GM19438 (cell line): Measurements from ENCODE around the gene NUDT12.

ENCODE experiments used
- ATAC-seq: cut with Tn5 transposase; IDR thresholded peaks from one replicate; pipeline ENCODE4 v1.9.1; 2021; ENCODE audit warnings: low read depth; ENCODE audit not compliant: unreplicated experiment

NUDT12 gene

DNA sequence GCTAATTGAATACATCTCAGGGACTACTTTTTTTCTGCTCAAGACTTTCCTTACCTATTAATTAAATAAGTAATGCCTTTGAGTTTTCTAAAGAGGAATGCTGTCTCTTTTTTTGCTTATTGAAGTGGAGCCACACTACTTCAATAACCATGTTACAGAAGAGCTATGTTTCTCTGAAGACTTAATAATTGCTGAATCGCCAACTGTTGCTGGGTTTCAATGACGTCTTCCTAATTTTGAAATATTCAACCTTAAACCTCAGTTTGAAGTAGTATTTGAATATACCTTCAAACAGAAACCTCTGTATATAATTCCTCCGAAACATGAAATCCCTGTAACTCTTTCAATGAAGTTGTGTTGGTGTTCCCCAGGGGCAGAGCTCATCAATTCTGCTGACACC lies 21.0 kb downstream of the NUDT12 start:
- no peak for ATAC-seq

DNA sequence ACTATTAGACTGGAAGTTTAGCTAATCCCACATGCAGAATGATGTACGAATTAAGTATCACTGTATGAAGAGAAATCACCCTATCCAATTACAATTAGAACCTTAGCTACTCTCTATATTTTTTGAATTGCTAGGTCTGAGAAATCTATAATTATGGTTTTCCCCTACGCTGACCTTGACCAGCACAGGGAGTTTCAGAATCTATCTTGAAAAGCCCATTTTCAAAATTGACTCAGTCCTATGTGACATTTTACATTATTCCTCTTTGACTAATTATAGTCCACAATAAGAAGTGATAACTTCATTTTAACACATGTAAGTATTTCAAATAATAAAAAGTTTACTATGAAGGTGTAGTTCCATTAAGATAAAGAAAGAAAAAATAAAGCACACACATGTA lies 21.5 kb downstream of the NUDT12 start:
- ATAC-seq, result no peak

DNA sequence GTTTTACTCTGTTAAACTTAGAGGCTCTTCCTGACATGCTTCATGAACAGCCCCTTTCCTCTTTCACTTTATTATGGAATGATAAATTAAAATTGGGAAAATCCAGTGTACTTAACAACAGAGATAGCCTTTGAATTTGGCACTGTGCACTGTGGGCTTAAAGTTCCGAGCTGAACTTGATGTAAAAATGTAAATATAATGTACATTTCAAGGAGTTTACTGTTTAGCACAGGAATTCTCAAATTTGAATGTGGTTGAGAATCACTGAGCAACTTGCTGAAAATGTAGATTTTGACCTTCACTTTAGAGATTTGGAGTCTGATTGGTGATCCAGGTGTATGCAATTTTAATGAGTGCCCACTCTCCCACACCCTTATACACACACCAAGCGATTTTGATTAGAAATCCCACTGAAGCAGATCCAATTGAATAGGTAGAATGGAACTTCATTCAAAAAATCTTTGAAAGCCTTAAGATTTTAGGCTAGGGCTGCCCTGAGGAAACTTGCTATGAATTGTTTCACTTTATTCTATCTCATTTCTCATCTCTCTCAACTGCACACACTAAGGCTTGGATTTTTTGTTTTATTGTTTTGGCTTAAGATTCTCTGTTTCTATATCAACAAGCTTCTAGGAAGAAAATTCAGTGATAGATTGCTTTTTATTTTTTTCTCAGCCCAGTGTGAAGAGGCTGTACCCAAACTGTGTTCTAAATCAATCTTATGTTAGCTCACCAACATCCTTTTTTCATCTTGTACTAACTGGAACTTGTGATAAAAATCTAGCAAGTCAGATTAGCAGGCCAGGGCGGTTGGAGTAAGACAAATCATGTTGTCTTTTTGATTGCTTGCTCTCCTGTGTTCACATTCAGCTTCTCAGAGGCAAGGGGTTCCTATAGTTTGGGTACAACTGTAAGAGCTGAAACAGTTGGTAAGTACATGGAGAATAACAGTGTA lies 22.9 kb downstream of the NUDT12 start:
- no peak for ATAC-seq

DNA sequence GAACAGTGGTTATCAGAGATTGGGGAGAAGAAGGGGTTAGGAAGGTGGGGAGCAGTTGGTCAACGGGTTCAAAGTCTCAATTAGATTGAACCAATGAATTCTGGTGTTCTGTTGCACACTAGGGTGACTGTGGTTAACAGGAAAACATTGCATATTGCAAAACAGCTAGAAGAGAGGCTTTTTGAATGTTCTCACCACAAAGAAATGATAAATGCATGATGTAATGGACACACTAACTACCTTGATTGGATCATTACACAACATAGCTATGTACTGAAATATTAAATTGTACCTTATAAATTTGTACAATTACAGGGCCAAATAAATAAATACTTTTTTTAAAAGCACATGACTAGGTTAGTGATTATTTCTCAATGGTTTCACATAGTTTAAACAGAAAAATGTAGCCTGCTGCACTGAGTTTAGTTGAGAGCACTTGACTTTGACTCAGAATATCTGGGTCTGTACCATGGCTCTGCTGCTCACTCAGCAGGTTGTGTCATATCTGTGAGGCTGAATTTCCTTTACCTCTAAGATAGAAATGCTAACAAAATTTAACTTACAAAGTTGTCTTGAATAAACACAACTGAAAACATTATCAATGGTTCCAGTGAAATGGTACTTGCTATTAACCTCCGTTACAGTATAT lies 30.4 kb downstream of the NUDT12 start:
- ATAC-seq, result no peak

DNA sequence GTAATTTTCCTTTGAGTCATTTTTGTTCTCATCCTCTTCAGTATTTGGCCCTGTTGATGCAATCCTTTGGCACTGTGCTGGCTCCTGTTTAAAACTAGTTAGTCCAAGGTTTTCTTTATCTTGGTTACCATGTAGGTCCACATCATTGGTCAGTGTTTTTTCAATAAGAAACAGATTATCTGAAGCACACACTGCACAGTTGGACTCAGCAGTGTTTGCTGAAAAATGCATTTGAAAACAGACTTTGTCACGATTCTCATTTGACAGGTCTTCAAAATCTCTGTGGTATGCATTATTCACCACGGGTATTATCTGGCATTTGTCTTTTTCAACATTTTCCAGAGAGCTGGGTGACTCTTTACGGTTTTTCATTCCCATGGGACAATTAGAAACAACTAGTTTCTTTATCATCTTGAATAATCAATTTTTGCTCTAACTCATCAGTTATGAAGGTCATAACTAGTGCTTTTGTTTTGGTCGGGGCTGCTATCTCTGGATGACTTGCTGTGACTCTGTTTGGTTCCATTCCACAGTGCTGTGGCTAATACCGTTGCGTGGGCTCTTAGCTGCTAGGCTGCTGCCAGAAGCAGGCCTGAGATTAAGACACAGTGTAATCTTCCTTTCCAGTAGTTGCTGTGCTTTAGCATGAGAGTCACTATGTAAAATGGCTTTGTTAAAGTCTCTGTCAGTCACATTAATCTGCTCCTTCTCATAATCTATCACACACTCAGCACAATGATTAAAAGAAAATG lies 36.2 kb downstream of the NUDT12 start:
- ATAC-seq, result no peak

DNA sequence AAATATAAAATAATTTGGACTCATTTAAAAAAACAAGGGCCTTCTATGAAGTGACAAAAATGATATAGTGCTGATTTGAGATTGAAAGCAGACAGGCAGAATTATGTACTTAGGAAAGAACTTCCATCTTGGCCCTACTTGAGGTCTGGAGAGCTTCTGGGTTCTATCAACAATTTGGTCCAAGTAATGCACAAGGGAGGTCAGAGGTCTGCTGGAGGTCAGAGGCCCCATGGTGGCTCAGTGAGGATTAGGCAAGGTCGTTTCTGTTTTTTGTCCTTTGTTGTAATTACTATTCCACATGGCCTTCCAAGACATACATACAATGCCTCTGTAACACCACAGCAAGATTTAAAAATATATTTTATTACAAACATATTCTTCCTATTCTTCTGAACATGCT lies 37.2 kb downstream of the NUDT12 start:
- ATAC-seq, result no peak

DNA sequence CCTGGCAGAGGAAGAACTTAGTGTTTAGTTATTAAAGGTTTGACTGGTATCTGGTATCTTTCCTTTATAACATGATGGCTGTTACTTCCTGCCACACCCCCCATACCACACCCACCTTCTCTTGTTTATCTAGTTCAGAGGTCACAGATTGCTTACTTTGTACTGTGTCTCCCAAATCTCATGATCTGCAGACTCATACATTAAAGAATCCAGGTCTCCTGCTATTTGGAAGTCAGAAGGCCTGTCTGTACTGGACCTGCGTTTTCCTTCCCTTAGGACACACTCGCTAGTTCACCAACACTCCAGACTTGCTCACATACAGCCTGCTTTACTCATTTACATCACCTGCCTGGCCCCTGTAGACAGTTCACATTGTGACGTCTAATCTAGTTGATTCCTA lies 39.3 kb downstream of the NUDT12 start:
- ATAC-seq, result no peak

DNA sequence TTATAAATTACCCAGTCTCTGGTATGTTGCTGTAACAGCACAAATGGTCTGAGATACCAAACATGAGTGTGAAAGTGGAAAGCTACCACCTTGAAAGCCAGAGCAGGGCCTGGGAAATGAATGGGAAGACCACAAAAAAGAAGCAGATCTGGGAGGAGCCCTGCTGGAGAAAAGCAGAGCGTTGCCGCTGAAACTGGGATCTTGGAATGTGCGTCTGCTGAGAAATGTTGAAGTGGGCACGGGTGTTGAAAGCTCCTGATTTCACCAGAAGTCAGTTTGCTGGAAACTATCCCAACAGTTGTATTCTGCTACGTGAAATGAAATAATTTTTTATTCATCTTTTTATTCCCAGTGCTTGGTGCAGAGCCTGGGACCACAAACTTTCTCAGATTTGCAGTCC lies 40.0 kb downstream of the NUDT12 start:
- no peak for ATAC-seq

DNA sequence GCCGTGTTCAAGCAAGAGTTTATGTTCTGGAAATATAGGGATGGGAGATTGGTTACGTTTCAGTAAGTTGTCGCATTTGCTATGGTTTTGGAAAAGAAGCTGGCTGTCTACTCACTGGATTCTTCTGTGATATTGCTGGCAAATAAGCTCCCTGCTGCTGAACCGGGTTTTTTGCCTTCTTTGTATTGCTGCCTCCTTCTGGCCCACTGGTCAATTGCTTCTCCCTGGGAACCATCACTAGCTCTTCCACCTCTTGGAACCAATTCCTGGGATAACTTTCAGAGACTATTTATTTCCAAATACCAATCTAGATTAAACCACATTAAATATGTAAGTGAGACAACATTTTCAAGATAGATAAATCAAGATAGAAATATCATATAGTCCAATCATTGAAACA lies 43.0 kb downstream of the NUDT12 start:
- ATAC-seq, result no peak

DNA sequence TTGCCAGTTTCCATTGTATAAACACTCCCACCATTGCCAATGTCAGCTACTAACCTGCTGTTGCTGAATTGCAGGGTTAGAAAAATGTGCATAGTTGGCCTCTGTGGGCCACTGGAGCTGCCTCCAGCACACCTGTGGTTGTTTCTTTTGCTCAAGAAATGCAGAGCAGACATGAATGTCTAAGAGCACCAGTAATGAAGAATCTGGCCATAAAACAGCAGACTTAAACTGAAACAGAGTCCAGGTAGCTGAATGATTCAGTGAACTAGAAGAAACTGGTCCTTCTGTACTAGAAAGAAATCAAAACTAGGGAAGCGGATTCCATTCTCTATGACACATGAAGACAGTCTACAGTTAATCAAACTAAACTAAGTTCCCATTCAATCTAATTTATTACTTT lies 48.2 kb downstream of the NUDT12 start:
- ATAC-seq, result no peak

DNA sequence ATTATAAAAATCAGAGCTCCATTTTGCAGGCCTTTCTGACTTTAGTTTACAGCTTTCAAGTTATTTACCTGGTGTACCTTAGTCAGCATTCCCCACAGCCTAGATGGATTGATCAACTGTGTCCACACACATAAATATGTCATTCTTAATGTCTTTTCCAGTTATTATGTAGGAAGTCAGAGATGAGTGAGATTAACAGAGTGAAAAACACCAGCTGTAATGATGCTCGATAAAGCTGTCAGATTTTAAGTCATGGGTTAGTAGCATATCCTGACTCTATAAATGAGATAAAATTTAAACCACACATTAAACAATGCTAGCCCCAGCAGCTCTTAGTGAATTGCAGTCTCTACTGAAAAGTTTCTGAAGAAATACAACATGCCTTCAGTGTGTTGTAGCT lies 48.9 kb downstream of the NUDT12 start:
- no peak for ATAC-seq

DNA sequence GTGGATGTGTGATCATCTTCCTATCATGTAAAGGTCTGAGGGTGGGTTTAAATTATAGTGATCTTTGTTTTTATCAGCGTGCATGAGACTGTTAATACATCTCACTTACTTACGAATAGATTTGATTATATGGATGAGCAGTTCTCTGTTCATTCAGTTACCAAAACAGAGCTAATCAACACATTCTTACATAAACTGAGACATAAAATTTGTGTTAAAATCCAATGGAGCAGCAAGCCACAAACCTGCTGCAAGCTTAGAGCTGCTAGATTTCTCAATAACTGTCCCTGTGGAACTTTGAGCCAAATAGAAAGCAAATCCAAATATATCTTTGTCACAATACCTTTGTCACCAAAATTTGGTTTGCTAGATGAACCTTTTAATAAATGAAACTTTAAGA lies 50.1 kb downstream of the NUDT12 start:
- ATAC-seq, result no peak

DNA sequence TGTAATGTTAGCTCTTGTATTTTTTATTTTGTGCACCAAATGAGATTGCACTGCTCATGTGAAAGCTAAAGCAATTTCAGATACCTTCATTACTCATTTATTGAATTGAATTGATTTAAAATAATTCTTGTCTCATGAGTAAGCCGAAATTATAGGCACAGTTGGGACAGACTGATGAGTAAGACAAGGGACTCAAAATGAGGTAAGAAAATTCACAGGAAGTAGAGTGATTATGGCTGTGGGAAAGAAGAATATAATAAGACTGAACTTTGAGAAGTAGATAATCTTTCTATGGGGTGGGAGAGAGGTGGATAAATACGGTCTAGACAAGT lies 51.1 kb downstream of the NUDT12 start:
- ATAC-seq, result no peak

DNA sequence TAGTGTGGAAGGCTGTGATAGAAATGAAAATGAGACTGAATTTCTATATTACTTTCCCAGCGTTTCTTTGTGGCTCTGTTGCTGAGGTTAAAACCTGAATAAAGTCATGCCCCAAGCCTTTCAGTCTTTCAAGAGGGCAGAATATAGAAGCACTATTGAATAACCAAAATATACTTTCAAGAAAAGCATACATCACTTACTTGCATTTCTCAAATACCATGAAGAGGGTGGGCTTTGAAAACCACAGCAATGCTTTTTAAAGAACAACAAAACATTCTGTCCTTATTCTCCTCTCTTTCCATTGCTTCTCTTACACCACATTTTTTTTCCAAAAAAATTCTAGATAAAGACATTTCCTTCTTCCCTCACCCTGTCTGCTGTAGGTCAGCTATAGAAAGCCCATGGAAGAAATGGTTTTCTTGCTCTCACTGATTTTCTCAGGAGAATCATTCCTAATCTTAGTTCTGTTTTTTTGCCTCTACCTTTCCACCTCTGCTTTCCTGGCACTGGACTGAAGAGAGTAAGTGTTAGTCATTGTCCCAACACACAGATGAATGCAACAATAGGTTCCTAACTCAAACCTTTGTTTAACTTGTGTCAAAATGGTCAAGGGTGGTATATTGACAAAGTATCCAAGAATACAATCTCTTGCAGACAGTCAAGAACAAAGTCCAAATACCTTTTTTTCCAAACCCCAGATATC lies 51.6 kb downstream of the NUDT12 start:
- no peak for ATAC-seq

DNA sequence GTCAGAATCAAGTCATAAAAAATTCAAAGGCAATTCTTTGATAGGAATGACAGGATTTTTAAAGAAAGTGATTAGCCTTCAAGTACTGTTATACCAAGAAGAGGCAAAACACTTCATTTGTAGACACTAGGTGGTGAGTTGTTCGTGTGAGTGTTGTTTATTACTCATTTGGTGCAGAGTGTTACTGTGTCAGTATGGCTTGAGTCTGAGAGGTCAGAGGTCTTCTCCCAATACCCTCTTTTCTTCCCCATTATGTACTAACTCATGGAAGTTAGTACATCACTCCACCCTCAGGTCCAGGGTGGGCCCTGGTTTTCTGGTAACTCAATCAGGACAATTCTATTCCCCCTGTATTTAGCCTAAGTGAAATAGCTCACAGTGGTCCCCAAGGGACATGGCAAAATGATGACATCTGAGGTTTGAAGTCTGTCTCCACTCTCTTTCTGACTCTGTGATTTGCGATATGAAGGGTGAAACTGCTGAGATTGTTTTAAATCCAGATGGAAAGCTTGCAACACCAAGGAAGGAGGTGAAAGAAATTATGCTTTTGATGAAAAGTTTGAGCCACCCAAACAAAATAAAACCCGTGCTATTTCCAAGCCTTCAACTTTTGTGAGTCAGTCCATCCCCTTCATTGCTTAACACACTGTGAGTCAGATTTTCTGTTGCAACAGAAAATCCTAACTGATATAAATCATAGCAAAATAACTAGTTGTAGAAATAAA lies 56.8 kb downstream of the NUDT12 start:
- ATAC-seq, result no peak

DNA sequence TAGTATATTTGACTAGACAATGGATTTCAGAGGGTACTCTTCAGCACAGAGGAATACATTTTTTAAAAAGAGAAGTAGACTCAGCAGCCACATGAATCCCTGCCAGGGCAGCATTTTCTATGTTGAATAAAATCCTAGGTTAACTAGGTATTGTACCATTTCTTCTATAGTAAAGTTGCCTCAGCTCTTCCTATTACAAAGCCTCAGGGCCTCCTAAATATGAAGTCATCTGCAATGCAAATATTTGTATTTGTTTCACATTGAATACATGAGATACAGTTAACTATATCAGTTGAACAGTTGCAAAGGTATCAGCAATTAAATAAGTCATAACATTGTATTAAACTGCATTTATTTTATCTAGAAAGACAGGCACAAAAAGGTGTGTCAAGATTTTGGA lies 59.5 kb downstream of the NUDT12 start:
- no peak for ATAC-seq

DNA sequence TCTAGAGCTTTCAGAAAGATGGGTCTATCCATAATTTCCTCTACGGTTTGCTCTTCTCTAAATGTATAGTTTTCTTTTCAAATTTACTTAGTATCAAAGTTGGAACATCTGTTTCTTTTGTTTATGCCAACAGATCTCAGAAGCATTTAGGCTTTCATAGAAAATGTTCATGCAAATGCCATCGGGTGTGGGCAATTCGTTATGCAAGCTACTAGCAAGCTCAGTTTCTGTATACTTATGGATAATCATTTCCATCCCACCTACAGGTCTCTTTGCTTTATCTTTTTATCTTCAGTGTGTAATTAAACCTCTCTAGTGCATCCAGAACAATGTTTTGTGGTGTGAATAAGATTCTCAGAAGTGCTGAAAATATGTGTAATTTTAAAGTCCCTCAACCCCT lies 59.9 kb downstream of the NUDT12 start:
- no peak for ATAC-seq
